ENCODE data around the gene TRIO. TPM values are rescaled to one million over a fixed set of nuclear protein-coding genes. Genes with fewer than 3 reads are reported as not detected.

TRIO gene
- total RNA-seq, 2 experiments from 2014 or later, result 3.6 to 4.6 TPM

DNA sequence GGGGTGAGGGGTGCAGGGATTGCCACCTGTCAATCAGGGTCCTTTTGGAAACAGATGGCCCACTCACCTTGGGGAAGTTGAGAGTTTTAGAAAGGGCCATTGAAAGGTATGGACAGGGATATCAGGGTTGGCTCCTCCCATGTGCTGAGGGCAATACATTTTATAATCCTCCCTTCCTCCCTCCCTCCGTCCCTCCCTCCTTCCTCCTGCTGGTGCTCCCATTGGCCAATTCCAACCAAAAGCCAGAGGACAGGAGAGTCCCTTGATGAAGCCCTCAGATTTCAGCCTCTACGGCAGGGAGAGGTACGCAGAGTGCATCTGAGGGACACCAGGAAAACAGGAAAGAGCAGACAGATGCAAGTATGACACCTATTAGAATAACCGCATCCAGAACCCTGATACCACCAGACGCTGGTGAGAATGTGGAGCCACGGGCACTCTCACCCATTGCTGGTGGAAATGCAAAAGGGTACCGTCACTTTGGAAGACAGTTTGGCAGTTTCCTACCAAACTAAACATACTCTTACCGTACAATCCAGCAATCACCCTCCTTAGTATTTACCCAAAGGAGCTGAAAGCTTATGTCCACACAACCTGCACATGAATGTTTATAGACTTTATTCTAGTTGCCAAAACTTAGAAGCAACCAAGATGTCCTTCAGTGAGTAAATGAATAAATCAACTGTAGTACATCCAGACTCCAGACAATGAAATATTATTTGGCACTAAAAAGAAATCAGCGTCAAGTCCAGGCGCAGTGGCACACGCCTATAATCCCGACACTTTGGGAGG is 380.3 kb downstream of the TRIO start:
- H3K36me3 Mint-ChIP-seq (ENCODE audit: low read depth), result no peaks in the 10 kb centered on the region
- CTCF ChIA-PET, result no interaction called here
- no peak overlapping the region for H3K27ac Mint-ChIP-seq
- intact Hi-C loops (cut with micrococcal nuclease), result no loop called here
- H3K4me1 Mint-ChIP-seq (ENCODE audit: low read depth), result no peaks in the 10 kb centered on the region
- DNase-seq, result no peak
- H3K9me3 Mint-ChIP-seq, result no peaks in the 10 kb centered on the region
- no peaks in the 10 kb centered on the region for H3K27me3 Mint-ChIP-seq (ENCODE audit: low read depth)
- no peak overlapping the region for H3K4me3 Mint-ChIP-seq

DNA sequence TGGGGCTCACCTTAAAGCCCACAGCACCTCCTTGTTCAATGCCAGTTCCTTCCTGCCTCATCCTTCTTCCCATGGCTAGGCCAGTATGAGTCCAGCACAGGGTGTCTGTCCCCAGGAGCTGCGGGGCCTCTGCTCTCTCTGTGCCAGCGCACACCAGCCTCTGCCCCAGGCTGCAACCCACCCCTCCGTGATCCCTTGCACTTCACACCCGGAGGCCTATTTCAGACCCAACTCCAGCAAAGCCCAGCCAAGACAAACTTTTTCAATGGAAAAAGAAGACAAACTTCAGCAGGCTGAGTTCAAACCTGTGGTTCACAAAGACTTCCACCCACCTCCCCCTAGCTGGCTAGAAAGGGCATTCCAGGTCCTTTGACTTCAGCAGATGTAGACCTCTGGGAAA is 382.3 kb downstream of the TRIO start:
- Mint-ChIP-seq H3K27ac (no peak overlapping the region), H3K36me3 (ENCODE audit: low read depth) (no peaks in the 10 kb centered on the region), H3K9me3 (no peaks in the 10 kb centered on the region), H3K27me3 (ENCODE audit: low read depth) (no peaks in the 10 kb centered on the region), H3K4me1 (ENCODE audit: low read depth) (no peaks in the 10 kb centered on the region), H3K4me3 (no peak overlapping the region)
- DNase-seq, result no peak
- CTCF ChIA-PET, result no interaction called here
- intact Hi-C loops (cut with micrococcal nuclease), result no loop called here

DNA sequence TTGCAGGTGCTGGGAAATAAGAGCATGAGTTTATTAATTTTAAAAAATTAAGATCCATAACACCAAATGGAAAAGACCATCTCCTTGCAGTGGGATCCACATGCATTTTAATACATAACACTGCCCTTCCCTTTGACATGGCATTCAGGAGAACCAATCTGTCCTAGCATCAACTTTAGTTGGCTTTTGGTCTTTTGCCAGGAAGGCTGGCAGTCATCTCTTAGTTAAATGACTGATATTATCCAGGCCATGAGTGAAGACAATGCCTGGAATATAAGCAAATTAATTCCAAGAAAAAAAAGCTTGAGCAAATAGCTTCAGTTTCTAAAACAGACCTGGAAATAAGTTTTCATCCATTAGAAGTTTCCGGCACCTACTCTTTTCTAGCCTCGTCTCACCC is 383.4 kb downstream of the TRIO start:
- DNase-seq, result no peak
- no peaks in the 10 kb centered on the region for H3K9me3 Mint-ChIP-seq
- intact Hi-C loops (cut with micrococcal nuclease), result no loop called here
- no peaks in the 10 kb centered on the region for H3K27me3 Mint-ChIP-seq (ENCODE audit: low read depth)
- H3K27ac Mint-ChIP-seq, result no peak overlapping the region
- CTCF ChIA-PET, result no interaction called here
- H3K4me1 Mint-ChIP-seq (ENCODE audit: low read depth), result no peaks in the 10 kb centered on the region
- H3K4me3 Mint-ChIP-seq, result no peak overlapping the region
- no peaks in the 10 kb centered on the region for H3K36me3 Mint-ChIP-seq (ENCODE audit: low read depth)

GRCh38 chr5:14528115-14528514 is 385.0 kb downstream of the TRIO start:
- no peaks in the 10 kb centered on the region for H3K9me3 Mint-ChIP-seq
- no peak overlapping the region for H3K4me3 Mint-ChIP-seq
- no peaks in the 10 kb centered on the region for H3K27me3 Mint-ChIP-seq (ENCODE audit: low read depth)
- no peak for DNase-seq
- intact Hi-C loops (cut with micrococcal nuclease), result no loop called here
- H3K27ac Mint-ChIP-seq, result no peak overlapping the region
- CTCF ChIA-PET, result no interaction called here
- no peaks in the 10 kb centered on the region for H3K4me1 Mint-ChIP-seq (ENCODE audit: low read depth)
- no peaks in the 10 kb centered on the region for H3K36me3 Mint-ChIP-seq (ENCODE audit: low read depth)

DNA sequence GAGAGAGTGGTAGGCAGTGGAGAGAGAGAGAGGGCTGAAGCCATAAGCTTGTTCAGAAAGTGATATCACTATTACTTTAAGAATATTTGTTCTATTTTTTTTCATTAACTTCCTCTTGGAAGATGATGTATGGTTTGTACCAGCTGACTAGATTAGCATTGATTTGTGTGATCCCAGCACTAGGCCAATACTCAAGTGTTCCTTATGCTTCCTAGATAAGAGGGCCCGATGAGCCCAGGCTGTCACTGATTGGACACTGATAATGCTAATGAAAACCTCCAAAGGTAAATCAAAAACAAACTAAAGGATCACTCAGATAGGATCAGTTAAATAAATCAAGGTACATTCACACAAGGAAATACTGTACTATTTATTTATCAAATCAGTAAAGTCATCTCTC is 385.8 kb downstream of the TRIO start:
- intact Hi-C loops (cut with micrococcal nuclease), result no loop called here
- no peak overlapping the region for H3K27ac Mint-ChIP-seq
- H3K4me1 Mint-ChIP-seq (ENCODE audit: low read depth), result no peaks in the 10 kb centered on the region
- H3K9me3 Mint-ChIP-seq, result no peaks in the 10 kb centered on the region
- H3K36me3 Mint-ChIP-seq (ENCODE audit: low read depth), result no peaks in the 10 kb centered on the region
- CTCF ChIA-PET, result no interaction called here
- no peak for DNase-seq
- H3K4me3 Mint-ChIP-seq, result no peak overlapping the region
- H3K27me3 Mint-ChIP-seq (ENCODE audit: low read depth), result no peaks in the 10 kb centered on the region

- intact Hi-C loops (cut with micrococcal nuclease), result no loop called here
- H3K4me1 Mint-ChIP-seq (ENCODE audit: low read depth), result no peaks in the 10 kb centered on the region
- CTCF ChIA-PET, result no interaction called here
- H3K27ac Mint-ChIP-seq, result no peak overlapping the region
- no peak for DNase-seq
- H3K4me3 Mint-ChIP-seq, result no peak overlapping the region
- H3K27me3 Mint-ChIP-seq (ENCODE audit: low read depth), result no peaks in the 10 kb centered on the region
- no peaks in the 10 kb centered on the region for H3K9me3 Mint-ChIP-seq
- no peaks in the 10 kb centered on the region for H3K36me3 Mint-ChIP-seq (ENCODE audit: low read depth)
These were observed 388.5 kb downstream of the TRIO start for GRCh38 chr5:14531668-14532067.

DNA sequence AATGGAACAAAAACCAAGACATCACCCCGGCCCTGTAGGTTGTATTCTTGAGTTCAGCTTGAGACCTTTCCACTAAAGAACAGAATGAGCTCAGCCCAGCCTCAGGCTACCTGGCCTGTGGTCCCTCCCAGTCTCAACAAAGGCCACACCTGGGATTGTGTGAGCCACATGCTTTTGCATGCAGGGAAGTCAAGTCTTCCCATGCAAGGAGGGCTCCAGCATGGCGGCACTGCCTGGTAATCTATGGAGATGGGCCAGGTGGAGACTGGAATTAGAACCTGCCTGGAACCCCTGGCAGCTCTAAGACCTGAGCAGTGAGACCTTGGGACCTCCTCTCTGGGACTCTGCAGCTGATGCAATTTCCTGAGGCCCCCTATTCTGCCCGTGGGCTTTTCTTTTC is 389.0 kb downstream of the TRIO start:
- Mint-ChIP-seq H3K27ac (no peak overlapping the region), H3K36me3 (ENCODE audit: low read depth) (no peaks in the 10 kb centered on the region), H3K27me3 (ENCODE audit: low read depth) (no peaks in the 10 kb centered on the region), H3K4me1 (ENCODE audit: low read depth) (no peaks in the 10 kb centered on the region), H3K9me3 (no peaks in the 10 kb centered on the region), H3K4me3 (no peak overlapping the region)
- CTCF ChIA-PET, result interaction anchor here (0.6 to 1.2 kb wide), 3 partner anchors 116 to 196 kb away, joined by 3 read pairs; no protein-coding TSS in a partner anchor
- no peak for DNase-seq
- intact Hi-C loops (cut with micrococcal nuclease), result no loop called here

DNA sequence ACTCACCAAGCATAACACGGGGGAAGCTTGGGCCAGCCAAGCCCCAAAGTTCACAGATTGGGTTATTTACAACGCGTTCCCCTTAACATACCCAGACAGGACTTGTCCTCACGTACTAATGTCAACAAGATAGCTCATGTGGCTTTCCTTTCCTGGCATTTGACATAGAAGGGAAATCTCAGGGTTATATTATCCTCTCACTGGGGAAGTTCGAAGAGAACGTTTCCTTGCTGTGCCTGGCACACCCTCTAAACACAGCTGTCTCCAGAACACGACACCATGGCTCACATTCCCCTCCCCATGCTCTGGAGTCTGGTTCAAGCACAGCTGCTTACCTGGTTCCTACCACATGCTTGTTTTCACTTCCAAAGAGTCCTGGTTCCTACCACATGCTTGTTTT is 391.6 kb downstream of the TRIO start:
- CTCF ChIA-PET, result no interaction called here

GRCh38 chr5:14545308-14545707 is 402.2 kb downstream of the TRIO start:
- H3K36me3 Mint-ChIP-seq (ENCODE audit: low read depth), result peaks cover 2% of the 10 kb centered on the region
- no peak for DNase-seq

More for the DNA sequence above, 391.6 kb downstream of the TRIO start:
- intact Hi-C loops (cut with micrococcal nuclease), result no loop called here
- Mint-ChIP-seq H3K4me1 (ENCODE audit: low read depth) (no peaks in the 10 kb centered on the region), H3K36me3 (ENCODE audit: low read depth) (no peaks in the 10 kb centered on the region), H3K4me3 (no peak overlapping the region), H3K27ac (no peak overlapping the region), H3K9me3 (no peaks in the 10 kb centered on the region), H3K27me3 (ENCODE audit: low read depth) (no peaks in the 10 kb centered on the region)
- DNase-seq, result no peak

DNA sequence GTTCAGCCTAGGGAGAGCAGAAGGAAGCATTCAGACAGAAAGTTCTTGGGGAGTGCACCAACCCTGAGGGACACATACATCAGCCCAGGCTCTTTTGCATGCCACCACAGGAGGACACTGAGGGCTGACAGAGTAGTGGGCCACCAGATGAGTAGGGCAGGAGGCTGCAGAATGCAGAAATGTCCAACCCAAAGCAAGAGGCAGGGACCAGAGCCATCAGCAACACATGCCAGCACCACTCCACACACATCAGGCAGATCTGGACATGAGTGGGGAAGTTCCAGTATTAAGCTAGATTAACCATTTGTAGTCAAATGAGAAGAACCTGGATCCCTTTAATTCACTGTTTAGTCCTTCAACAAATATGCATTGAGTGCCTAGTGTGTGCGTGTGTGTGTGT is 402.7 kb downstream of the TRIO start:
- intact Hi-C loops (cut with micrococcal nuclease), result no loop called here
- CTCF ChIA-PET, result no interaction called here
- Mint-ChIP-seq H3K4me1 (ENCODE audit: low read depth) (peaks cover 3% of the 10 kb centered on the region), H3K4me3 (no peak overlapping the region), H3K36me3 (ENCODE audit: low read depth) (peaks cover 2% of the 10 kb centered on the region), H3K27ac (no peak overlapping the region), H3K9me3 (peaks cover 9% of the 10 kb centered on the region), H3K27me3 (ENCODE audit: low read depth) (no peaks in the 10 kb centered on the region)
- DNase-seq, result no peak

More at GRCh38 chr5:14545308-14545707, 402.2 kb downstream of the TRIO start:
- Mint-ChIP-seq H3K27ac (no peak overlapping the region), H3K9me3 (peaks cover 10% of the 10 kb centered on the region), H3K27me3 (ENCODE audit: low read depth) (no peaks in the 10 kb centered on the region), H3K4me1 (ENCODE audit: low read depth) (peaks cover 3% of the 10 kb centered on the region), H3K4me3 (no peak overlapping the region)
- CTCF ChIA-PET, result interaction anchor here (1.1 kb wide), 1 partner anchor 146 kb away, joined by 4 read pairs; no protein-coding TSS in a partner anchor
- intact Hi-C loops (cut with micrococcal nuclease), result no loop called here

- H3K36me3 Mint-ChIP-seq (ENCODE audit: low read depth), result no peaks in the 10 kb centered on the region
- no peaks in the 10 kb centered on the region for H3K27me3 Mint-ChIP-seq (ENCODE audit: low read depth)
- H3K4me1 Mint-ChIP-seq (ENCODE audit: low read depth), result peaks cover 3% of the 10 kb centered on the region
- no peak for DNase-seq
- H3K4me3 Mint-ChIP-seq, result no peak overlapping the region
- intact Hi-C loops (cut with micrococcal nuclease), result no loop called here
- H3K27ac Mint-ChIP-seq, result no peak overlapping the region
- H3K9me3 Mint-ChIP-seq, result no peaks in the 10 kb centered on the region
- CTCF ChIA-PET, result no interaction called here
These were observed 404.5 kb downstream of the TRIO start for GRCh38 chr5:14547666-14548065.

DNA sequence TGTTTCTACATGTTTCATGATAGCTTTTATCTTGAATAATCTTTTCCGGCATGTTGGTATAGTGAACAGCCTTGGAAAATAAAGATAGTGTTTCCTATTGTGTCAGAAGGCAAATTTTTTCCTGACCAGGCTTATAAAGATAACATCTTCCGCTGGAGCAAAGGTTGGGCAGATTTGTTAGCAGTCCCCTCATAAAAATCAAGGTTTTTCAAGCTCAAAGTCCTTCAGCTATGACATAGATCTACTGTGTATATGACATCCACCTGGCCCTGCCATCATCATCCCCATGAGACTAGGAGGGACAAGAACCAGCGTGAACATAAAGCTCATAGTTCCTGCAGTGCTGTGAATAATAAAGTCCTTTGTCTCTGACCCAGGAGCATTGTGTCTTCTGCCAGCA is 408.1 kb downstream of the TRIO start:
- DNase-seq, result no peak
- Mint-ChIP-seq H3K27ac (no peak overlapping the region), H3K9me3 (peaks cover 2% of the 10 kb centered on the region), H3K4me1 (ENCODE audit: low read depth) (peaks cover 3% of the 10 kb centered on the region), H3K27me3 (ENCODE audit: low read depth) (no peaks in the 10 kb centered on the region), H3K36me3 (ENCODE audit: low read depth) (no peaks in the 10 kb centered on the region), H3K4me3 (no peak overlapping the region)
- intact Hi-C loops (cut with micrococcal nuclease), result no loop called here
- CTCF ChIA-PET, result no interaction called here

DNA sequence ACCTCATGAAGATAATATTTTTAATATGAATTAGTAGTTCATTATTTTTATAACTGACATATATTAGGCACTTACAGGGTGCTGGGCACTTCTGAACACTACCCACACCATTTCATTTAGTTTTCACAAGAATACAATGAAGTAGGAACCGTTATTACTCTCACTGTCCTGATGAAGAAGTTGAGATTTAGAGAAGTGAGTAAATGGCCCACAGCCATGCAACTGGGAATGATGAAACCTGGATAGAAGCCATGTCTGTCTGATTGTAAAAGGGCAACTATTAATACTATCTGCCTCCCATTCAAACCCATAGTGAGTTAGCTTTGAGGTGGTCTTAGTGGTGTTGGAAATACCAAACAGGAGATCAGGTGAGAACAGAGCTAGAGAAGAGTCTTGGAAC is 408.9 kb downstream of the TRIO start:
- Mint-ChIP-seq H3K4me1 (ENCODE audit: low read depth) (peaks cover 3% of the 10 kb centered on the region), H3K9me3 (peaks cover 2% of the 10 kb centered on the region), H3K4me3 (no peak overlapping the region), H3K36me3 (ENCODE audit: low read depth) (no peaks in the 10 kb centered on the region), H3K27ac (no peak overlapping the region), H3K27me3 (ENCODE audit: low read depth) (no peaks in the 10 kb centered on the region)
- intact Hi-C loops (cut with micrococcal nuclease), result no loop called here
- CTCF ChIA-PET, result interaction anchor here (1.2 kb wide), 1 partner anchor 97 kb away, joined by 3 read pairs; no protein-coding TSS in a partner anchor
- no peak for DNase-seq

Measured in activated naive CD4-positive, alpha-beta T cell treated with anti-CD3 and anti-CD28 coated beads for 36 hours (primary cell).